Mononuclear cell (primary cell): Measurements from ENCODE around the gene SLC25A22. TPM values are rescaled to one million over a fixed set of nuclear protein-coding genes. Genes with fewer than 3 reads are reported as not detected.

Experiments
- H3K27me3 ChIP-seq: 2 replicates; pipeline ENCODE4 v1.6.0; 2011; ENCODE audit warnings: low read length, control low read depth; ENCODE audit not compliant: insufficient read depth
- H3K4me1 ChIP-seq: 2 replicates; pipeline ENCODE4 v1.5.1; 2011; ENCODE audit warnings: mild to moderate bottlenecking, low read length, control low read depth; ENCODE audit not compliant: insufficient read depth
- H3K4me3 ChIP-seq: 2 replicates; pipeline ENCODE4 v1.5.1; 2011; ENCODE audit warnings: mild to moderate bottlenecking, low read length, moderate library complexity
- H3K9me3 ChIP-seq: 2 replicates; pipeline ENCODE4 v1.5.1; 2011; ENCODE audit warnings: low read depth, mild to moderate bottlenecking, control low read depth, low read length
- total RNA-seq: library from RNA; depleted of rRNA; stranded (reverse); fragments of >200 nt; gene quantifications from one replicate; pipeline ENCODE4 v1.2.3, GENCODE V29; 2012

SLC25A22 gene
- total RNA-seq, 1 donor, result 3.5 TPM

- H3K27me3 ChIP-seq, result peaks cover 37% of the 10 kb centered on the region
- peaks cover 80% of the 10 kb centered on the region for H3K4me1 ChIP-seq
- no peaks in the 10 kb centered on the region for H3K9me3 ChIP-seq
- no peak overlapping the region for H3K4me3 ChIP-seq
These were observed 31.2 kb upstream of the SLC25A22 start for GRCh38 chr11:829176-829846.

GRCh38 chr11:828506-829175 is 30.6 kb upstream of the SLC25A22 start:
- H3K4me1 ChIP-seq, result peaks cover 73% of the 10 kb centered on the region
- no peaks in the 10 kb centered on the region for H3K9me3 ChIP-seq
- peaks cover 37% of the 10 kb centered on the region for H3K27me3 ChIP-seq
- no peak overlapping the region for H3K4me3 ChIP-seq

- H3K9me3 ChIP-seq, result no peaks in the 10 kb centered on the region
- H3K4me3 ChIP-seq, result peak within 1 kb of the TSS; percentile 35
- peaks cover 37% of the 10 kb centered on the region for H3K27me3 ChIP-seq
- peaks cover 71% of the 10 kb centered on the region for H3K4me1 ChIP-seq
These were observed 29.8 kb upstream of the SLC25A22 start, which contains the start of gene CRACR2B for GRCh38 chr11:827897-828192. CRACR2B (plus strand) TSS chr11:827919; CDS start chr11:828608, 689 bp downstream.

GRCh38 chr11:827146-827896 is 29.2 kb upstream of the SLC25A22 start:
- Histone ChIP-seq H3K4me1 (peaks cover 73% of the 10 kb centered on the region), H3K4me3 (peak overlapping the region; percentile 35), H3K9me3 (no peaks in the 10 kb centered on the region), H3K27me3 (peaks cover 37% of the 10 kb centered on the region)

GRCh38 chr11:826836-827145 is 28.7 kb upstream of the SLC25A22 start:
- Histone ChIP-seq H3K4me3 (peak overlapping the region; percentile 35), H3K9me3 (no peaks in the 10 kb centered on the region), H3K27me3 (peaks cover 35% of the 10 kb centered on the region), H3K4me1 (peaks cover 75% of the 10 kb centered on the region)

DNA sequence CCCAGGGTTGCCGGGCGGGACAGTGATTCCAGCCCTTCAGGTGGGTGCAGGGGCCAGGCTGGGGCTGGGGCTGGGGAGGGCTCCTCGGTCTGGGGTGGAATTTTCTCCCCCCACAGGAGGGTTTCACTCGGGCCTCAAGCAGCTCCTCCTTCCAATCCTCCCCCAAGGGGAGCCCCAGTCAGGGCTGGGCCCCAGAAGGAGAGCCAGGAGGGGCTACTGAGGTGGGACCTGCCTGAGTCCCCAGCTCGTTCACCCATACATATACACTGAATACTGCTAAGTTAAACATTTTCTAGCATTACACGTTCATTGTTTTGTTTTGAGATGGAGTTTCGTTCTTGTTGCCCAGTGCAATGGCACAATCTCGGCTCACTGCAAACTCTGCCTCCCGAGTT is 28.1 kb upstream of the SLC25A22 start:
- H3K9me3 ChIP-seq, result no peaks in the 10 kb centered on the region
- peaks cover 78% of the 10 kb centered on the region for H3K4me1 ChIP-seq
- peaks cover 29% of the 10 kb centered on the region for H3K27me3 ChIP-seq
- H3K4me3 ChIP-seq, result no peak overlapping the region

- H3K27me3 ChIP-seq, result peaks cover 23% of the 10 kb centered on the region
- no peaks in the 10 kb centered on the region for H3K9me3 ChIP-seq
- peaks cover 78% of the 10 kb centered on the region for H3K4me1 ChIP-seq
- H3K4me3 ChIP-seq, result no peak overlapping the region
These were observed 27.5 kb upstream of the SLC25A22 start for GRCh38 chr11:825366-826226.

- peaks cover 77% of the 10 kb centered on the region for H3K4me1 ChIP-seq
- no peak overlapping the region for H3K4me3 ChIP-seq
- no peaks in the 10 kb centered on the region for H3K9me3 ChIP-seq
- peaks cover 16% of the 10 kb centered on the region for H3K27me3 ChIP-seq
These were observed 26.9 kb upstream of the SLC25A22 start for GRCh38 chr11:824942-825341.

DNA sequence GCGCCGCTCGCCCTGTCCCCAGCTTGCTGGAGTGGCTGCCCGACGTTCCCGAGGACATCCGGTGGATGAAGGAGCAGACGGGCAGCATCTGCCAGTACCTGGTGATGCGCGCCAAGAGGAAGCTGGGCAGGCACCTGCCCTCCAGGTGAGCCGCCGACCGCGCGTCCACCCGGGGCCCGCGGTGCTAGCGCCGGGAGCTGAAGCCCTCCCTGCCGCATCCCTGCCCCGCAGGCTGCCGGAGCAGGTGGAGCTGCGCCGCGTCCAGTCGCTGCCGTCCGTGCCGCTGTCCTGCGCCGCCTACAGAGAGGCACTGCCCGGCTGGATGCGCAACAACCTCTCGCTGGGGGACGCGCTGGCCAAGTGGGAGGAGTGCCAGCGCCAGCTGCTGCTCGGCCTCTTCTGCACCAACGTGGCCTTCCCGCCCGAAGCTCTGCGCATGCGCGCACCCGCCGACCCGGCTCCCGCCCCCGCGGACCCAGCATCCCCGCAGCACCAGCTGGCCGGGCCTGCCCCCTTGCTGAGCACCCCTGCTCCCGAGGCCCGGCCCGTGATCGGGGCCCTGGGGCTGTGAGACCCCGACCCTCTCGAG is 26.3 kb upstream of the SLC25A22 start:
- Histone ChIP-seq H3K9me3 (no peaks in the 10 kb centered on the region), H3K4me1 (peaks cover 71% of the 10 kb centered on the region), H3K27me3 (peaks cover 10% of the 10 kb centered on the region), H3K4me3 (no peak overlapping the region)

DNA sequence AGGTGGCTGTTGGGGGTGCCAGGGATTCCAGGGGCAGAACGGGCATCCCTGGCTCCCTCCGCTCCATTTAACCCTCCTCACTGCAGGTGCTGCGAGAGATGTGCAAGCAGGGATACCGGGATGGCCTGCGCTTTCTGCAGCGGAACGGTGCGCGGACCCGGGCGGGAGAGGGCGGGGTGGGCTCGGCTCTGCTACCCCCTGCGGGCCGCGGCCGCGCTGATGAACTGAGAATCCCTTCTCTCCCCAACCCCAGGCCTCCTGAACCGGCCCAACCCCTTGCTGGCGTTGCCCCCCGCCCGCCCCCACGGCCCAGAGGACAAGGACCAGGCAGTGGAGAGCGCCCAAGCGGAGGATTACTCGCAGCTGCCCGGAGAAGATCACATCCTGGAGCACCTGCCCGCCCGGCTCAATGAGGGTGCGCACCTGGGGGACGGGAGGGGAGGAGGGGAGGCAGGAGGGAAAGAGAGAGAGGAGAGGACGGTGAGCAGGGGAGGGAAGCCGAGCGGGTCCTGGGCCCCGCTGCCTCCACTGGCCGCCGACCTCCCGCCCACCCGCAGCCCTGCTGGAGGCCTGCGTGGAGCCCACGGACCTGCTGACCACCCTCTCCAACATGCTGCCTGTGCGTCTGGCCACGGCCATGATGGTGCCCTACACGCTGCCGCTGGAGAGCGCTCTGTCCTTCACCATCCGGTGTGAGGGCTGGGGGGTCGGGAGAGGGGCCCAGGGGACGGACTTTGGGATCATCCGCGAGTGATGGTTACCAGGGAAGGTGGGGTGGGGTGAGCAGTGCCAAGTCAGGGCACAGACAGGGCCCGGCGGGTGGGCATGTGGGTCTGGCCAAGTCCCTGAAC is 25.6 kb upstream of the SLC25A22 start:
- H3K27me3 ChIP-seq, result peaks cover 3% of the 10 kb centered on the region
- no peak overlapping the region for H3K4me3 ChIP-seq
- H3K9me3 ChIP-seq, result no peaks in the 10 kb centered on the region
- peaks cover 68% of the 10 kb centered on the region for H3K4me1 ChIP-seq

- no peaks in the 10 kb centered on the region for H3K27me3 ChIP-seq
- no peaks in the 10 kb centered on the region for H3K9me3 ChIP-seq
- H3K4me1 ChIP-seq, result peaks cover 53% of the 10 kb centered on the region
- peak overlapping the region; percentile 81 for H3K4me3 ChIP-seq
These were observed 23.7 kb upstream of the SLC25A22 start for GRCh38 chr11:821512-822371.

- peak overlapping the region; percentile 81 for H3K4me3 ChIP-seq
- no peaks in the 10 kb centered on the region for H3K9me3 ChIP-seq
- H3K4me1 ChIP-seq, result peaks cover 45% of the 10 kb centered on the region
- no peaks in the 10 kb centered on the region for H3K27me3 ChIP-seq
These were observed 22.8 kb upstream of the SLC25A22 start for GRCh38 chr11:820655-821511.
